CD14-positive monocyte (primary cell): ENCODE measurements around the gene ATXN2. TPM values are rescaled to one million over a fixed set of nuclear protein-coding genes. Genes with fewer than 3 reads are reported as not detected.

Source experiments
- DNase-seq, 3 donors: peaks; one replicate each; pipeline ENCODE4 v3.0.0-alpha.2; 2011 to 2022
- H2AFZ ChIP-seq: 2 replicates; pipeline ENCODE4 v1.6.0; 2012; ENCODE audit warnings: mild to moderate bottlenecking, low read depth, low read length, inconsistent platforms; ENCODE audit not compliant: insufficient read depth, poor library complexity, severe bottlenecking
- H3K27ac ChIP-seq, 2 donors: 1 replicate in 1 of 2; 2 replicates in 1 of 2; pipeline ENCODE4 v1.5.1; 2012 to 2013; ENCODE audit warnings: low read length in 2 of 2, control low read depth in 1 of 2, inconsistent platforms in 1 of 2, low read depth in 1 of 2, mild to moderate bottlenecking in 1 of 2
- H3K27me3 ChIP-seq, 2 donors: one replicate each; pipeline versions ENCODE4 v1.6.0 to v1.6.1; 2011 to 2013; ENCODE audit warnings: low read length in 2 of 2; ENCODE audit not compliant: control insufficient read depth in 2 of 2, insufficient read depth in 2 of 2
- H3K36me3 ChIP-seq, 2 donors: replicated peaks in 1 of 2; 1 replicate in 1 of 2; 2 replicates in 1 of 2; pipeline versions ENCODE4 v1.5.1 to v1.6.1; 2012 to 2013; ENCODE audit warnings: low read length in 2 of 2, control low read depth in 1 of 2, inconsistent platforms in 1 of 2, mild to moderate bottlenecking in 1 of 2; ENCODE audit not compliant: insufficient read depth in 2 of 2, control insufficient read depth in 1 of 2
- H3K4me1 ChIP-seq, 2 donors: 1 replicate in 1 of 2; 2 replicates in 1 of 2; pipeline versions ENCODE4 v1.5.1 to v1.6.1; 2012 to 2013; ENCODE audit warnings: low read length in 2 of 2, control low read depth in 1 of 2, inconsistent platforms in 1 of 2, mild to moderate bottlenecking in 1 of 2, moderate library complexity in 1 of 2; ENCODE audit not compliant: insufficient read depth in 2 of 2, control insufficient read depth in 1 of 2
- H3K4me2 ChIP-seq: replicated peaks from 2 replicates; pipeline ENCODE3; 2012; ENCODE audit warnings: low read length, moderate library complexity, mild to moderate bottlenecking; ENCODE audit not compliant: poor library complexity, severe bottlenecking; ENCODE audit errors: extremely low read depth
- H3K4me3 ChIP-seq, 3 experiments: fragments of 200-600 bp in 1 of 3; sonication (generic) in 1 of 3; replicated peaks in 1 of 3; 1 replicate in 2 of 3; 2 replicates in 1 of 3; pipeline ENCODE4 v1.5.1; 2011 to 2013; ENCODE audit warnings: low read length in 3 of 3, mild to moderate bottlenecking in 3 of 3, control low read depth in 2 of 3, low read depth in 2 of 3, inconsistent platforms in 1 of 3, moderate library complexity in 1 of 3
- H3K79me2 ChIP-seq: 2 replicates; pipeline ENCODE4 v1.6.0; 2012; ENCODE audit warnings: mild to moderate bottlenecking, control low read depth, inconsistent platforms, low read length, moderate library complexity; ENCODE audit not compliant: insufficient read depth
- H3K9ac ChIP-seq: 2 replicates; pipeline ENCODE4 v1.6.0; 2017; ENCODE audit warnings: low read length, mild to moderate bottlenecking; ENCODE audit not compliant: insufficient read depth, poor library complexity, severe bottlenecking
- H3K9me3 ChIP-seq, 2 donors: replicated peaks in 1 of 2; 1 replicate in 1 of 2; 2 replicates in 1 of 2; pipeline versions ENCODE4 v1.5.1 to v1.6.1; 2012 to 2013; ENCODE audit warnings: low read length in 2 of 2, control low read depth in 1 of 2; ENCODE audit not compliant: control insufficient read depth in 1 of 2, insufficient read depth in 1 of 2
- H4K20me1 ChIP-seq: 2 replicates; pipeline ENCODE4 v1.6.0; 2012; ENCODE audit warnings: mild to moderate bottlenecking, low read length, control low read depth, moderate library complexity; ENCODE audit not compliant: insufficient read depth
- H3K27ac Mint-ChIP-seq, 7 donors: one replicate each; pipeline ENCODE4 v1.8.0; 2020; ENCODE audit warnings: mild to moderate bottlenecking in 7 of 7, mixed read lengths in 7 of 7, moderate library complexity in 6 of 7, inconsistent platforms in 2 of 7
- H3K27me3 Mint-ChIP-seq, 3 donors: one replicate each; pipeline ENCODE4 v1.8.0; 2021 to 2022; ENCODE audit warnings: low read depth in 3 of 3, mild to moderate bottlenecking in 3 of 3, mixed read lengths in 3 of 3, moderate library complexity in 3 of 3, inconsistent platforms in 1 of 3
- H3K36me3 Mint-ChIP-seq, 2 donors: one replicate each; pipeline ENCODE4 v1.8.0; 2020; ENCODE audit warnings: mixed read lengths in 2 of 2, inconsistent platforms in 1 of 2, mild to moderate bottlenecking in 1 of 2
- H3K4me1 Mint-ChIP-seq: one replicate; pipeline ENCODE4 v1.8.0; 2020; ENCODE audit warnings: mild to moderate bottlenecking, mixed read lengths
- H3K4me3 Mint-ChIP-seq, 2 donors: one replicate each; pipeline ENCODE4 v1.8.0; 2020; ENCODE audit warnings: mild to moderate bottlenecking in 2 of 2, mixed read lengths in 2 of 2, moderate library complexity in 1 of 2
- H3K9me3 Mint-ChIP-seq, 7 donors: one replicate each; pipeline ENCODE4 v1.8.0; 2020 to 2022; ENCODE audit warnings: mixed read lengths in 7 of 7, mild to moderate bottlenecking in 6 of 7, moderate library complexity in 6 of 7, inconsistent platforms in 2 of 7
- CTCF ChIP-seq: fragments of 200-600 bp; IDR thresholded peaks from one replicate; pipeline ENCODE4 v1.8.0; 2022; ENCODE audit warnings: antibody characterized with exemption, mild to moderate bottlenecking
- WGBS: methylation state at CpG from one replicate; pipeline ENCODE4 v1.1.5; 2013; ENCODE audit warnings: missing lambda C conversion rate; ENCODE audit not compliant: insufficient coverage; 5-methylcytosine and 5-hydroxymethylcytosine counted together
- intact Hi-C, 2 donors: fragments of 100-400 bp; cut with micrococcal nuclease; formaldehyde crosslinking; loops; one replicate each; pipeline versions ENCODE4 v1.15.0 to v1.15.1; 2023
- polyA plus RNA-seq, 3 donors: library from polyadenylated mRNA; depleted of rRNA in 1 of 3; unstranded in 2 of 3; stranded (reverse) in 1 of 3; fragments of 300-500 nt in 2 of 3; fragments of >200 nt in 1 of 3; fragmentation: Illumina TruSeq in 2 of 3; gene quantifications; 1 replicate in 2 of 3; 2 replicates in 1 of 3; pipeline ENCODE4 v1.2.3, GENCODE V29; 2012 to 2021

Gene ATXN2
- polyA plus RNA-seq, 3 donors = 4.3 to 28.8 (median 11.9) TPM

- H3K4me3 Mint-ChIP-seq = no peak overlapping the region
- Histone ChIP-seq H3K4me1 (peaks cover 0 to 6% of the 10 kb centered on the region in 2 donors), H3K9me3 (peaks cover 0 to 4% of the 10 kb centered on the region in 2 donors), H3K9ac (no peak overlapping the region), H3K4me3 (no peak overlapping the region), H2AFZ (no peak overlapping the region), H3K36me3 (peaks cover 6 to 13% of the 10 kb centered on the region in 2 donors), H4K20me1 (peaks cover 95% of the 10 kb centered on the region), H3K27me3 (no peaks in the 10 kb centered on the region), H3K4me2 (no peak overlapping the region), H3K79me2 (peaks cover 95% of the 10 kb centered on the region), H3K27ac (no peak overlapping the region)
- H3K4me1 Mint-ChIP-seq = peaks cover 19% of the 10 kb centered on the region
- peaks cover 3 to 9% (median 4%) of the 10 kb centered on the region in 7 donors for H3K9me3 Mint-ChIP-seq
- intact Hi-C loops = no loop called here
- H3K27me3 Mint-ChIP-seq = no peaks in the 10 kb centered on the region
- DNase-seq = no peak
- no peak for TF ChIP-seq CTCF
- peaks cover 12 to 31% of the 10 kb centered on the region in 2 donors for H3K36me3 Mint-ChIP-seq
- H3K27ac Mint-ChIP-seq = no peak overlapping the region
- 90% methylated on average over 2 of the region's 3 CpGs for WGBS
These were observed 41.1 kb downstream of the ATXN2 start for GRCh38 chr12:111558107-111558376.

- Histone ChIP-seq H3K9me3 (peaks cover 0 to 4% of the 10 kb centered on the region in 2 donors), H4K20me1 (peaks cover 90% of the 10 kb centered on the region), H3K9ac (peak overlapping the region; percentile 6), H3K27me3 (no peaks in the 10 kb centered on the region), H3K4me3 (no peak overlapping the region), H3K36me3 (peaks cover 7 to 15% of the 10 kb centered on the region in 2 donors), H2AFZ (no peak overlapping the region), H3K4me2 (no peak overlapping the region), H3K27ac (peak overlapping the region in 1 of 2 donors; percentile 30), H3K4me1 (peaks cover 0 to 6% of the 10 kb centered on the region in 2 donors), H3K79me2 (peaks cover 89% of the 10 kb centered on the region)
- Mint-ChIP-seq H3K27ac (peak overlapping the region in 1 of 7 donors; percentile 74), H3K27me3 (no peaks in the 10 kb centered on the region), H3K4me1 (peaks cover 15% of the 10 kb centered on the region), H3K9me3 (peaks cover 3 to 9% (median 4%) of the 10 kb centered on the region in 7 donors), H3K36me3 (peaks cover 12 to 29% of the 10 kb centered on the region in 2 donors), H3K4me3 (no peak overlapping the region)
- intact Hi-C loops = no loop called here
- WGBS = no CpG with 5 or more reads among the region's 5 CpGs
- TF ChIP-seq CTCF = no peak
- DNase-seq = no peak
These were observed 41.6 kb downstream of the ATXN2 start for GRCh38 chr12:111557271-111558106.
